Muscle layer of colon (tissue), 2 donors: ENCODE results near the gene LEMD1.

ENCODE experiments used
- H3K27ac ChIP-seq: one replicate; pipeline ENCODE4 v1.7.0; 2013; ENCODE audit warnings: low read depth, mild to moderate bottlenecking, low read length, moderate library complexity
- H3K27me3 ChIP-seq, 2 donors: one replicate each; pipeline ENCODE4 v1.7.0; 2013; ENCODE audit warnings: low read length in 2 of 2, mild to moderate bottlenecking in 2 of 2; ENCODE audit not compliant: insufficient read depth in 2 of 2, control insufficient read depth in 1 of 2
- H3K36me3 ChIP-seq: one replicate; pipeline ENCODE4 v1.7.0; 2013; ENCODE audit warnings: mild to moderate bottlenecking, low read length; ENCODE audit not compliant: insufficient read depth
- H3K4me1 ChIP-seq: one replicate; pipeline ENCODE4 v1.7.0; 2013; ENCODE audit warnings: mild to moderate bottlenecking, low read length; ENCODE audit not compliant: insufficient read depth
- H3K4me3 ChIP-seq, 2 donors: one replicate each; pipeline ENCODE4 v1.7.0; 2013; ENCODE audit warnings: low read length in 2 of 2, low read depth in 1 of 2, mild to moderate bottlenecking in 1 of 2, moderate library complexity in 1 of 2
- H3K9ac ChIP-seq: one replicate; pipeline ENCODE4 v1.7.0; 2013; ENCODE audit warnings: low read length
- H3K9me3 ChIP-seq: one replicate; pipeline ENCODE4 v1.7.0; 2013; ENCODE audit warnings: mild to moderate bottlenecking, low read length
- donor health status: abdominal sarcoma.
- donor health status: Adenocarcinoma of cecum.

LEMD1 gene, protein sequence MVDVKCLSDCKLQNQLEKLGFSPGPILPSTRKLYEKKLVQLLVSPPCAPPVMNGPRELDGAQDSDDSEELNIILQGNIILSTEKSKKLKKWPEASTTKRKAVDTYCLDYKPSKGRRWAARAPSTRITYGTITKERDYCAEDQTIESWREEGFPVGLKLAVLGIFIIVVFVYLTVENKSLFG

DNA sequence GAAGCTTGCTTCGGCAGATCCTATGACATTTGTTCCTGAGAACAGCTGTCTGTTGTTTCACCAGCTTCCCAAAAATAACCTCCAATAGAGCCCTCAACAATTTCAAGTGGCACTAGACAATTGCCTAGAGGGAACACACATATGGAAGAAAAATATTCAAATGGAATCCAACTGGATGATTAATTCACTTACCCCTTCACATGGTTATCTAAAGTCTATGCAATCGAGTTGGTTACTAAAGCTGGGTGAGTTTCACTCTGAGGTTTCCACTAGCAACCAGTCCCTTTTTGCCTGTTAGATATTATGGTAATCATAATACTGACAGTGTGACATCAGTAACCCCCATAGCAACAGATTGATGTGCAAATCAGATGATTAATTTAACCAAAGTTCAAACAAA is at the start of gene LEMD1:
LEMD1 (minus strand) TSS at position 259 of the 400 bp plus-strand sequence. CDS start 1,520 bp downstream, outside the sequence.
- Histone ChIP-seq H3K4me1 (no peaks in the 10 kb centered on the region), H3K9ac (no peak within 1 kb of the TSS), H3K4me3 (no peak within 1 kb of the TSS), H3K36me3 (no peaks in the 10 kb centered on the region), H3K27me3 (no peaks in the 10 kb centered on the region), H3K27ac (no peak within 1 kb of the TSS), H3K9me3 (no peaks in the 10 kb centered on the region)

DNA sequence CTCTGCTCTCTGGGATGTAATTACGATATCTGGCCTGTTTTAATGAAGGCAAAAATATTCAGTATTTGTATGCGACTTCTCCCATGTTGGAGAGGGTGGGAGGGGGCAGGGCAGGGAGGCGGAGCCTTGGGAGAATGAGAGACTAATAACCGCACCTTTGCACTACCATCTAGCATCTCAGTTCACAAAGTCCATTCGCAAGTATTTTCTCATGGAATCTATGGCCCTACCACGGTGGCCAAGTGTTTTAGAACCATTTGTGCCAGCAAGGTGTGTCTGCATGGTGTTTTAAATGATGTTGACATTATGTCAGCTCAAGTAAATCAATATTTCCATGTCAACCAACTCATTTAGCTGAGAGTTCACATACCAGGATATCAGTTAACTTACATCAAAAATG is 48.3 kb upstream of the LEMD1 start:
- no peaks in the 10 kb centered on the region for H3K9me3 ChIP-seq
- no peaks in the 10 kb centered on the region for H3K4me1 ChIP-seq
- no peak overlapping the region for H3K9ac ChIP-seq
- no peak overlapping the region for H3K27ac ChIP-seq
- no peaks in the 10 kb centered on the region for H3K36me3 ChIP-seq
- H3K4me3 ChIP-seq = no peak overlapping the region
- peaks cover 0 to 8% of the 10 kb centered on the region in 2 donors for H3K27me3 ChIP-seq

DNA sequence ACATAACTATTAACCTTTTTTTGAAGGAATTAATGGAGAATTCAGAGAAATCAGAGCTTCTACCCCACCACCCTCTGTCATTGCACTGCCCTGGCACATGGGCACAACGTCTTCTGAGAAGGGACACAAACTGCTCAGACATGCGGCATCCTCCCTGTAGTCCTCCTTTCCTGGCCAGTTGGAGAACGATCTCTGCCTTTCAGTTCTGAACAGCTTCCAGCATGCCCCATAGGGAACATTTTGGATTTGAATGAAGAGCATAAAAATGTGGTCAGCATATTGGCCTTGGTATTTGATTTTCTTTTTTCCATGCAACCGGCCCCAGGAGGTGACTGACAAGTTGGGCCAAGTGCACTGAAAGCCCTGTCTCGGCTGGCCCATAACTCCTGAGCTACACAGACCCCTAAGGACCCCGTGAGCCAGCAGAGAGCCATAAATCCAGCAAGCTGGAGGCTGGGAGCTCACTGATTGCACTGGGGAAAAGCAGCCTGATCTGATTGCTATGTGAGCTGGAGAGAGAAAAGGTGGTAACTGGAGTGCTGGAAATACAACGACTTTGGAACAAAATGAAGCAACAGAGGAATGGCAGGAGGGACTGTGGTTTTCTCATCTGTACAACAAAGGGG is 44.9 kb upstream of the LEMD1 start:
- Histone ChIP-seq H3K9ac (no peak overlapping the region), H3K27me3 (no peaks in the 10 kb centered on the region), H3K27ac (no peak overlapping the region), H3K9me3 (no peaks in the 10 kb centered on the region), H3K4me3 (no peak overlapping the region), H3K4me1 (no peaks in the 10 kb centered on the region), H3K36me3 (no peaks in the 10 kb centered on the region)

DNA sequence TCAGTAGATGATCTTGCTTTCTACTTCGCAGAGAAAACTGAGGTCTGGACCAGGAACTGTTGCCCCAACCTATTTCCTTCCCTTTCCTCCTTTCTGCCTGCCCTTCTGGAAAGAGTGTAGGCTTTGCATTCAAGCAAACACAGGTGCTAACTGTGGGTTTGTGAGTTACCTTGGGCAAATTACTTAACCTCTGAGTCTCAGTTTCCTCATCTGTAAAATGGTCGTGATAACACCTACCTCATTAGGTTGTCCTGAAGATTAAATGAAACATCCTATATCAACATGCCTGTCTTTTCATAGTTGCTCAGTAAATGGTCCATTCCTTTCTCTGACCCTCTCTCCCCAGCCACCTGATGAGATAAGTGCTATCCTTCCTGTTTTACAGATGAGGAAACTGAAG is 43.5 kb upstream of the LEMD1 start:
- Histone ChIP-seq H3K27ac (no peak overlapping the region), H3K4me3 (no peak overlapping the region), H3K9ac (no peak overlapping the region), H3K27me3 (no peaks in the 10 kb centered on the region), H3K4me1 (no peaks in the 10 kb centered on the region), H3K36me3 (no peaks in the 10 kb centered on the region), H3K9me3 (no peaks in the 10 kb centered on the region)

DNA sequence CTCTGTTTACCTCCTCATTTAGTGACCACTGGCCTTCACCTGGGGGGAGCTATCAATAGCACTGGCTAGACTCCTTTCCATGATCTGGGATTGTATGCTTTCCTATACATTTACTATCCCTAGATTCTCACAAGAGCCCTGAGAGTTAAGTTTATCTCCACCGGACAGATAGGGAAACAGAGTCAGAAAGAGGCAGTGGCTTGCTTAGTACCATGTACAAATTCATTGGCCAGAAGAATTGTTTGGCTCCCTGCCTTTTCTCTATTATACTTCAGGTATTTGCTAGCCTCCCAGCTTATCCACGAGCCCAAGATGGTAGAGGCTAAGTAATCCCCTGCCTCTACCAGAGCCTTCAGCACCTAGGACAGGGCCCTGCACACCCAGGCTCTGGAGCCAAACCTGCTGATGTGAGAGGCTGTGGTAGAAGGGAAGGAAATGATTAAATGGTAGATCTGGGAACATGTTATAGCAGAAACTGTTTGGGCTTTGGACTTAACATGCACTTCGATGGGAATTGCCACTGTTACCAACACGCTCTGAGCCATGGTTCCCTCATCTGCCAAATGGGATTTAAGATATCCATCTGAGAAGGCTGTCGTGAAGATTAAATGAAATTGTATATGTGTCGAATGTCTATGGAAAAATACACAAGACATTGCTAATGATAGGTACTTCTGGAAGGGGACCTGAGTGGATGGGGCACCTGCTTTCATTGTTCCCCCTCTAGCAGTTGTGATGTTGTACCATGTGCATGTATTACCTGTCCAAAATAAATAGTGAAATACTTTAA is 37.1 kb upstream of the LEMD1 start:
- Histone ChIP-seq H3K27ac (no peak overlapping the region), H3K27me3 (peaks cover 39 to 47% of the 10 kb centered on the region in 2 donors), H3K4me3 (no peak overlapping the region), H3K9me3 (no peaks in the 10 kb centered on the region), H3K4me1 (no peaks in the 10 kb centered on the region), H3K36me3 (no peaks in the 10 kb centered on the region), H3K9ac (no peak overlapping the region)

DNA sequence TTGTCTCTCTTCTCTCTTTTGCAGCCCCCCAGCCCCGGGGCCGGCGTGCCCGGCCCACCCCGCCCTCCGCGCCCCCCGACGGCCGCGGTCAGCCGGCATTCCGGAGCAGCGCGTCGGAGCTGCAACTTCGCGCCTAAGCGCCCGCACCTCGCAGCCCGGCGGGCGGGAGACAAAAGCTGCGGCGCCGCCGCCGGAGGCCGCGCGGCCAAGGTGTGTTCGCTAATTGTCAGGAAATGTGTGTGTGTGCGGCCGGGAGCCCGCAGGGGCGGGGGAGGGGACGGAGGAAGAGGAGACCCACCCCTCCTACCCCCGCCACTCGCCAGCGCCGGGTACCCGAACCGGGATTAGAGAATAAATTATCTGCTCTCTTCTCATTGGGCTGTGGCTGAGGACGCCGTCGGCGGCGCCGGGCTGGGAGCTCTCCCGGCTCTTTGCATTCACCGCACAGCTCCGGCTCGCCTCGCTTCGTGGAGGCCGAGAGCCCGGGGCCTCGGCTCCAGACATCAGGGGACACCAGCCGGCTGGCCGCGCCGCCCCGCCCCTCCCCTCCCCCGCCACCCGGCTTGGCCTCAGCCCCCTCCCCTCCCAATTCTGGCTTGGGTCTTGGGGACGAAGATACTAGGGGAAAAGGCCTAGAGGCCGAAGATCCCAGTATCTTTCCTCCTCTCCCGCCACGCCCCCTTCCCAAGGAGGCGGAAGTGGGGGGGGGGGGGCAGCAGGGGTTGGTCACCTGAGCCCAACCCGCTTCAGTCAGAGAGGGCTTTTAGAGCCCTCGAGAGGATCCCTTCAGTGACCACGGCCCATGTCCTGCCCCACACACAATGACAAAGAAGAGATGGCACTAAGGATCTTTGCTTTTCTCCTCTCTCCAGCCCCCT is 35.3 kb upstream of the LEMD1 start:
- Histone ChIP-seq H3K4me1 (no peaks in the 10 kb centered on the region), H3K36me3 (no peaks in the 10 kb centered on the region), H3K4me3 (no peak overlapping the region), H3K9me3 (no peaks in the 10 kb centered on the region), H3K9ac (no peak overlapping the region), H3K27ac (no peak overlapping the region), H3K27me3 (peaks cover 41 to 65% of the 10 kb centered on the region in 2 donors)

DNA sequence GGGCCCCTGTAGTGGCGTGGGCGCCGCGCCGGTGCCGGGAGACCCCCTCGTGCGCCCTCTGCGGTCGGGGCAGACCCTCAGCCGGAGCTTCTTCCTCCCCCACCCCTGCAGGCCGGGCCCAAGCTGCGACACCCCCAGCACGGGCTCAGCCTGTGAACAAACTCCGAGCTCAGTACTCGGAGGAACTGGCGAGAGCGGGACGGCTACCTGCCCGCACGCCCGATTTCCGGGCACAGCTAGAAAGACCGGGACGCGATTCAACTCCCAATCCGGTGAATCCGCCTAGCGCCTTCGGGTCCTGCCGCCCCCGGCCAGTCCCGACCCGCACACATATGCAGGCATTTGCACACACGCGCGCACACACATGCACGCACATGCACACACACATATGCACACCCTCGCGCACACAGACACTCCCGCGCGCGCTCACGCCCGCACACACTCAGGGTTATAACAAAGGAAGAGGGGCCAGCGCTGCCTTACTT is 34.6 kb upstream of the LEMD1 start:
- Histone ChIP-seq H3K36me3 (no peaks in the 10 kb centered on the region), H3K27me3 (peaks cover 43 to 72% of the 10 kb centered on the region in 2 donors), H3K4me3 (no peak overlapping the region), H3K9me3 (no peaks in the 10 kb centered on the region), H3K9ac (no peak overlapping the region), H3K27ac (no peak overlapping the region), H3K4me1 (no peaks in the 10 kb centered on the region)

DNA sequence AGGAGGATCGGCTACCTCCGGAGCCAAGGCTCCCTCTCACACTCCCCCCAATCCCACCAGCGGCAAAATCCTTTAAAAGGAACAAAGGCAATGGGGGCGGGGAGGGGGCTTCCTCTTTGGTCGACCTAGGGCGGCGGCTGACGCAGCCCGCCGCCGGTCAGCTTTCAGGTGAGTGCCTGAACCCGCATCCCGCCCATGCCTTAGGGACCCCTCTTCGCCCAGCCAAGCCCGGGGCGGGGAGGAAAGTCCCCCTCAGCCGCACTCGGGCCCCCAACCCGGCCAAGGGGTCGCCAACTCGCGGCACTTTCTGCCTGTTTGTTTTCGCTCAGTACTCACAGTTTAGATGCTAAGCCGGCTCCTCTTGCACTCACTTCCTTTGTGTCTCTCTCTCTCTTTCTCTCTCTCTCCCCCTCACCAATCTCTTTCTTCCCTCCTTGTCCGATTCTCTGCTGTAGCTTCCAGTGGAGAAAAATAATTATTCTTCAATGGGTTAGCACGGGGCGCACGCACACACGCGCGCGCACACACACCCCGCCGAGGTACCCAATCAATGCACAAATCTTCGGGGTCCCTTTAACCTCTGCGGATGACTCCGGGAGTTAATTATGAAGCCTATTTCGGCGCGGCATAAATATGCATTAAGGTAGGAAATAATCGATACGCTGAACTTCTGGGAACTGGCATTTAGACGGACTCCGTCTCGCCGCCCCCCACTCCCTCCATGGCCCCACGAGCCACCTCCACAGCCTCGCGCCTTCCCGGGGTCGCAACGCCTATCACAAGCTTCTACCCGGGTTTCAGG is 33.9 kb upstream of the LEMD1 start, which contains the start of gene BLACAT1:
BLACAT1 (minus strand) TSS at position 465 of the 802 bp plus-strand sequence.
- Histone ChIP-seq H3K9me3 (no peaks in the 10 kb centered on the region), H3K27me3 (peaks cover 49 to 78% of the 10 kb centered on the region in 2 donors), H3K27ac (no peak within 1 kb of the TSS), H3K4me1 (no peaks in the 10 kb centered on the region), H3K9ac (no peak within 1 kb of the TSS), H3K36me3 (no peaks in the 10 kb centered on the region), H3K4me3 (no peak within 1 kb of the TSS)

DNA sequence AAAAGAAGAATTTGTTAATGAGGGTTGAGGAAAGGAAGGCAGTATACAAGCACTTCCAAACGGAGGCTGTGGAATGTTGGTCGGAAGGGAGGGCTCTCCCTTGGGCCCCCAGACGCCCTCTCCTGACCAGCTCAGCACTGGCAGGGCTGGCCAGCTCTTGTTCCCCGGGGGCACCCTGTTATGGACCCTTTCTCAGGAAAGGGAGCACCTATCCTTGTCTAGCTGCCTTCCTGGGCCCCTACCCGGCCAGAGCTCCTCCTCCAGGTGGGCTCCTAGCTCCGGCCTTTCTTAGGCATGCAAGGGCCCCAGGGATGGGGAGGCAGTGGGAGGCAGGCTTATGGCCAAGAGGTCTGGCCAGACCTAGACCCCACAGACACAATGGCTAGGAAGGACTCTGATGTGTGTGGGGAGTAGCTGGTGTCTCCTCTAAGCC is 33.1 kb upstream of the LEMD1 start:
- Histone ChIP-seq H3K9me3 (no peaks in the 10 kb centered on the region), H3K36me3 (no peaks in the 10 kb centered on the region), H3K4me3 (no peak overlapping the region), H3K9ac (no peak overlapping the region), H3K27ac (no peak overlapping the region), H3K27me3 (peaks cover 49 to 84% of the 10 kb centered on the region in 2 donors), H3K4me1 (no peaks in the 10 kb centered on the region)

DNA sequence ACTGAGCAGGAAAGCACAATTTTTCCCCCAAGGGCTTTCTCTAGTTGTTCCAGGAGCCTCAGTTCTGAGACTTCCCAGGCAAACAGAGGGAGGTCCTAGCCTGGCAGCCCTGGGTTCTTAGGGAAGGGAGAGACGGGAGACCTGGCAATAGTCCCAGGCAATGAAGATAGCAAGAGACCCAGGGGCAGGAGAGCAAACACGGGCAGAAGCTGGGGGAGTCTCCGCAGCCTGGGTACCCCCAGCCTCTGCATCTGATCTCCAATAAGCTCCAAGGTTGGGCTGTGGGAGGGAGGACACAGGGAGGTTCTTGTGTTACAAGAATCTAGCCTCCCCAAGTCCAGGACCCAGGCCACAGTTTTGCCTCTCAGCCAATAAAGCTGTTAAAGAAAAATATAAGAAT is 31.6 kb upstream of the LEMD1 start:
- no peaks in the 10 kb centered on the region for H3K4me1 ChIP-seq
- no peaks in the 10 kb centered on the region for H3K36me3 ChIP-seq
- no peaks in the 10 kb centered on the region for H3K9me3 ChIP-seq
- peaks cover 39 to 89% of the 10 kb centered on the region in 2 donors for H3K27me3 ChIP-seq
- no peak overlapping the region for H3K4me3 ChIP-seq
- no peak overlapping the region for H3K27ac ChIP-seq
- no peak overlapping the region for H3K9ac ChIP-seq
